AG04450 (cell line): Measurements from ENCODE around the gene CNTD1. TPM values are rescaled to one million over a fixed set of nuclear protein-coding genes. Genes with fewer than 3 reads are reported as not detected.
A peak's percentile ranks its signal among the peaks of the same experiment; 100 is the strongest.

Source experiments
- CTCF ChIA-PET: fragments of 300-600, 350-600 bp; formaldehyde crosslinking; extraction: SDS; loops from one replicate; lab custom pipeline; 2022; ENCODE audit warnings: antibody characterized with exemption, inconsistent platforms; lab: Charles Lee
- POLR2A ChIA-PET: fragments of 350-600 bp; formaldehyde crosslinking; extraction: SDS; loops from one replicate; lab custom pipeline; 2021; ENCODE audit warnings: antibody characterized with exemption, inconsistent platforms; lab: Yijun Ruan, JAX
- DNase-seq: peaks from one replicate; pipeline ENCODE4 v3.0.0-alpha.2; 2011; ENCODE audit warnings: low read depth, low spot score
- H3K27ac ChIP-seq: one replicate; pipeline ENCODE4 v1.5.1; 2012; ENCODE audit warnings: low read depth, low read length, control low read depth
- H3K27me3 ChIP-seq: one replicate; pipeline ENCODE4 v1.6.0; 2012; ENCODE audit warnings: low read length; ENCODE audit not compliant: control insufficient read depth, insufficient read depth
- H3K4me3 ChIP-seq: 2 replicates; pipeline ENCODE4 v1.5.1; 2011; ENCODE audit warnings: mild to moderate bottlenecking, low read depth, low read length, control low read depth
- H3K9me3 ChIP-seq: 2 replicates; pipeline ENCODE4 v1.5.1; 2012; ENCODE audit warnings: low read length; ENCODE audit not compliant: control insufficient read depth, insufficient read depth
- CTCF ChIP-seq: IDR thresholded peaks from 2 replicates; pipeline ENCODE4 v1.5.1; 2011; ENCODE audit warnings: low read depth, low read length, control low read depth, inconsistent platforms
- polyA minus RNA-seq: library from RNA; depleted of rRNA, polyadenylated mRNA; stranded (reverse); fragments of >200 nt; gene quantifications from 2 replicates; pipeline ENCODE4 v1.2.3, GENCODE V29; 2011; rRNA and poly(A)+ RNA removed
- polyA plus RNA-seq: library from polyadenylated mRNA; depleted of rRNA; stranded (reverse); fragments of >200 nt; gene quantifications from 2 replicates; pipeline ENCODE4 v1.2.3, GENCODE V29; 2011; rRNA removed

CNTD1 gene
- 0.09 and 0.14 TPM in 2 replicates for polyA plus RNA-seq
- not detected in 2 replicates for polyA minus RNA-seq

- POLR2A ChIA-PET: interaction anchor here (0.7 to 1.0 kb wide), 4 partner anchors 17 to 26 kb away, joined by 3 read pairs; partner anchors contain the start of genes BECN1 and VPS25
- peak; percentile 55 for DNase-seq
- TF ChIP-seq CTCF: no peak
- CTCF ChIA-PET: interaction anchor here (1.0 to 1.1 kb wide), 2 partner anchors 20 to 35 kb away, joined by 3 to 4 read pairs; no protein-coding TSS in a partner anchor
- peak within 1 kb of the TSS; percentile 96 for H3K4me3 ChIP-seq
- no peaks in the 10 kb centered on the region; the same call in 1 of the 2 replicates for H3K9me3 ChIP-seq
- peaks cover 3% of the 10 kb centered on the region for H3K27me3 ChIP-seq
- peak within 1 kb of the TSS; percentile 57 for H3K27ac ChIP-seq
Observed at GRCh38 chr17:42798383-42799380, at the start of gene CNTD1, which contains the start of gene COA3. TSS of gene CNTD1 (plus strand) at chr17:42798861. CDS start at chr17:42799068, 207 bp downstream. TSS of gene COA3 (minus strand) at chr17:42798704. CDS start at chr17:42798681, 23 bp downstream.

- no peak for DNase-seq
- ChIA-PET POLR2A (no interaction called here), CTCF (interaction anchor here (9.6 kb wide), 1 partner anchor 14 kb away, joined by 64 read pairs; no protein-coding TSS in a partner anchor)
- no peak for TF ChIP-seq CTCF
- Histone ChIP-seq H3K27me3 (peaks cover 6% of the 10 kb centered on the region), H3K27ac (no peak overlapping the region), H3K4me3 (no peak overlapping the region), H3K9me3 (no peaks in the 10 kb centered on the region; the same call in 1 of the 2 replicates)
Observed at GRCh38 chr17:42748908-42749798, 49.5 kb upstream of the CNTD1 start.

GRCh38 chr17:42750739-42751344 lies 47.8 kb upstream of the CNTD1 start:
- no peak for DNase-seq

More at GRCh38 chr17:42750739-42751344, 47.8 kb upstream of the CNTD1 start:
- no peaks in the 10 kb centered on the region for H3K9me3 ChIP-seq
- ChIA-PET POLR2A (interaction anchor here (1.0 kb wide), 1 partner anchor 73 kb away, joined by 5 read pairs; the partner anchor contains the start of gene BECN1), CTCF (interaction anchor here (9.6 kb wide), 1 partner anchor 12 kb away, joined by 64 read pairs; no protein-coding TSS in a partner anchor)
- no peak overlapping the region for H3K4me3 ChIP-seq
- no peak overlapping the region for H3K27ac ChIP-seq
- TF ChIP-seq CTCF: no peak
- peaks cover 8% of the 10 kb centered on the region for H3K27me3 ChIP-seq
